Measurements from ENCODE around the gene SLC22A12. TPM values are rescaled to one million over a fixed set of nuclear protein-coding genes. Genes with fewer than 3 reads are reported as not detected.

Gene SLC22A12
- total and polyA plus RNA-seq, 2 of the 8 experiments (the other 6 are each of a cell fraction or from before 2014, with no cell fraction given) = not detected

DNA sequence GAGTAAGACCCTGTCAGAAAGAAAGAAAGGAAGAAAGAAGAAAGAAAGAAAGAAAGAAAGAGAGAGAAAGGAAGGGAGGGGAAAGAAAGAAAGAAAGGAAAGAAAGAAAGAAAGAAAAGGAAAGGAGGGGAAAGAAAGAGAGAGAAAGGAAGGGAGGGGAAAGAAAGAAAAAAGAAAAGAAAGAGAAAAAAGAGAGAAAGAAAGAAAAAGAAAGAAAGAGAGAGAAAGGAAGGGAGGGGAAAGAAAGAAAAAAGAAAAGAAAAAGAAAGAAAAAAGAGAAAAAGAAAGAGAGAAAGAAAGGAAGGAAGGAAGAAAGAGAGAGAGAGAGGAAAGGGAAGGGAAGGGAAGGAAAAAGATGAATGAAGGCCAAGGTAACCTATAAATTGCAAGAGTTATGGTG lies 47.2 kb upstream of the SLC22A12 start (continued):
- no peak for TF ChIP-seq CHD7 (IDR thresholded peaks at IDR 0.05; ENCODE audit: insufficient replicate concordance, low read length)

Measured in H1 (cell line).